GM12872 (cell line): Measurements from ENCODE around the gene GFI1B.

Experiments
- CTCF ChIP-seq: IDR thresholded peaks from 3 replicates; pipeline ENCODE4 v1.5.1; 2011; ENCODE audit warnings: low read depth, mild to moderate bottlenecking, low read length, moderate library complexity; ENCODE audit not compliant: insufficient read depth

The GFI1B gene

GRCh38 chr9:132995121-132995420 lies 16.6 kb downstream of the GFI1B start:
- no peak for TF ChIP-seq CTCF

DNA sequence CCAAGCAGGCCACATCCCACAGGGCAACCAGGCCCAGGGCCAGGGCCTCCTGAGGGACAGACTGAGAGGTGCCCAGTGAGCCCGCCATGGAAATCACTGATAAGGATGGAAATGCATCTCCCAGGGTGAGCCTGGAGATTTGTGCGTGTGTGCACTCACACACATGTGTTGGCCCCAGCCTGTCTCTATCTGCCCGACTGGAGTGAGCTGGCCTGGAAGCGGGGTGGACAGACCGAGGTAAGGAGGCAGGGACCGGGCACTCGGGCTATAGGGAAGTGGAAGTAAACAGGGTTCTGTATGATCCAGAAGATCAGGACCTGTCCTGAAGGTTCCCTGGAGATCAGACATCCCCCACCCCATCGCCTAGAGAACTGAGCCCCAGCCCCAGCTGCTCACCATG lies 17.4 kb downstream of the GFI1B start:
- no peak for TF ChIP-seq CTCF

DNA sequence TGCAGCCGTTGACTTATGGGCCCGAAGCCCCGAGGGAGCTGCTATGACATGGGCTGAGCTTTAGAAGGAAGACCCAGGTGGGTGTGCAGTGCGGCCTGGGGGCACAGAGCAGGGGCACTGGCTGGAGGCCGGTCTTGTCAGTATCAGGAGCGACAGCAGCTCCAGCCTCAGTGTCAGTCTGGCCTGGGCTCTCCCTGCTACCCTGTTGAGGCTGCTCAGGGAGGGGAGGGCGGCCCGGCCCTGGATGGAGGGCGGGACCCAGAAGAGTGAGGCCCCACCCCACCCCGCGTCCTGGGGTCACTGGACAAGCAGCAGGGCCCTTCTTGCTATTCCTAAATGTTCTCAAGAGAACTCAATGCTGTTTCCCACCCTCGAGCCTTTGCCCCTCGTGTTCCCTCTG lies 18.0 kb downstream of the GFI1B start:
- no peak for TF ChIP-seq CTCF

DNA sequence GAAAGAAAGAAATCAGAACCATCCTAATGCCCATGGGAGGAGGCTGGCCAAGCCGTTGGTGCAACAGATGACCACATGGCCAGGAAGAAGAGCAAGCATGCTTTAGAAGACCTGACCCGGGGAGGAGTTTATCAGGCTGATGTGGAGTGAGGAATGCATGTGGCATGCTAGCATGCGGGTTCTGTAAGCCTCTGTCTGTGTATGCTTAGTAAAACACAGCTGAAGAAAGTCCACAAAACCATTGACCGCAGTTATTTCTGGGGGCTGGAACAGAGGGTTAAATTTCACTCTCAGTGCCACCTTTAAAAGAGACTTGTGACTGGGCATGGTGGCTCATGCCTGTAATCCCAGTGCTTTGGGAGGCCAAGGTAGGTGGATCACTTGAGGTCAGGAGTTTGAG lies 19.1 kb downstream of the GFI1B start:
- TF ChIP-seq CTCF = no peak

GRCh38 chr9:132998831-132999635 lies 20.5 kb downstream of the GFI1B start:
- TF ChIP-seq CTCF = no peak

DNA sequence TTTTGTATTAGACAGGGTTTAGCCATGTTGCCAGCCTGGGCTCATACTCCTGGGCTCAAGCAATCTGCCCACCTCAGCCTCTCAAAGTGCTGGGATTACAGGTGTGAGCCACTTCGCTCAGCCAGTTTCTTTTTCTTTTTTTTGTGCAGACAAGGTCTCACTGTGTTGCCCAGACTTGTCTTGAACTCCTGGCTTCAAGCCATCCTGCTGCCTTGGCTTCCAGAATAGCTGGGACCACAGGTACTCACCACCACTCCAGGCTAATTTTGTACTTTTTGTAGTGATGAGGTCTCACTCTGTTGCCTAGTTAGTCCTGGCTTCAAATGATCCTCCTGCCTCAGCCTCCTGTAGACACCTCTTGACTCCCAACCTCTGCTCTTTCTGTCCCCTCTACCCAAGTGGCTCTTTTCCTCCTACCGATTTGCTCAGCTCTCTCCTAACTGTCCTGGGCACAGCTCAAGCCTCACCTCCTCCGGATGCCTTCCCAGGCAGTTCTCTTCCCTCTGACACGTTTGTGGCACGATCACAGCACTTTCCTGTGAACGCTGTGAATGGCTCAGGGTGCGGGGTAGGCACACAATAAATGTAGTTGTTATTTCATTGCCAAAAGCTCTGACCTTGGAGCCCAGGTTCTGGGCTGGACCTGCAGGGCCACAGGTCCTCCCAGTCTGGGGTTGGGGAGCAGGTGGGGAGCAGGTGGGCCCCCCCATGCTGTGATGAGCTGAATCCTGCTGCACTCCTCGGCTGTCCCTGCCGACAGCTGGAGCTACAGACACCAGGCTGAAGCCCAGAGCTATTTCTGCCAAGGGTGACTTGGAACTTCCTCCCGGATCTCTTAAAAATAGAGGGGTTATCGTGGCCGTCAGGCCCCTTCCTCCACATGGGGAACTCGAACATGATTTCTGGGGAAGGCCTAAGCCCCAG lies 23.9 kb downstream of the GFI1B start:
- TF ChIP-seq CTCF = no peak

DNA sequence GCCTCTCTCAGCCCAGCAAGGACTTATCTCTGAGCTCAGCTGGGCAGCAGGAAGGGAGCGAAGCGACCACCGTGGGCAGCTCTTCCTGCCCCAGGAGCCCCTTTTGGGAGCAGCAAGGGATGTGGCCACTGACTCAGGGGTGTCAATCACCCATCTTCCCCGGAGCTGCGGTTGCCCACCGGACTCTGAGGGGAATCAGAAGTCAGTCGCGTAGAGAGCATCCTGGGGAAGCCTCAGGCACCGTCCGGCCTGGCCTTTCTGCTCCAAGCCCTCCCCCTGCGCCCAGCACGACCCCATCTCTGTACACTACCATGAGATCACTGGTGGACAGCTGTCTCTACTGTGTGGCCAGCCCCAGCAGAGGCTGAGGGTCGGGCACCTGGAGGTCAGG lies 24.6 kb downstream of the GFI1B start:
- TF ChIP-seq CTCF = no peak
